ENCODE measurements around the gene PPP1R18. TPM values are rescaled to one million over a fixed set of nuclear protein-coding genes. Genes with fewer than 3 reads are reported as not detected.

Gene PPP1R18
- total RNA-seq, 2 donors from 2014 or later: 12.2 to 21.9 TPM

- peak; percentile 90 for DNase-seq (ENCODE audit: low spot score)
- 6% methylated on average over 34 of the region's 37 CpGs for WGBS
- Histone ChIP-seq H3K9me3 (no peaks in the 10 kb centered on the region), H3K4me3 (peak within 1 kb of the TSS; percentile 89 to 90), H3K27me3 (replicated peaks; ENCODE audit: insufficient read depth) (no peaks in the 10 kb centered on the region), H3K4me1 (replicated peaks) (no peaks in the 10 kb centered on the region), H3K36me3 (no peaks in the 10 kb centered on the region), H3K27ac (peak within 1 kb of the TSS; percentile 94 to 96)
- TF ChIP-seq POLR2AphosphoS5 (IDR thresholded peaks at IDR 0.05): peak; percentile 61
- TF ChIP-seq, protein P1, sequence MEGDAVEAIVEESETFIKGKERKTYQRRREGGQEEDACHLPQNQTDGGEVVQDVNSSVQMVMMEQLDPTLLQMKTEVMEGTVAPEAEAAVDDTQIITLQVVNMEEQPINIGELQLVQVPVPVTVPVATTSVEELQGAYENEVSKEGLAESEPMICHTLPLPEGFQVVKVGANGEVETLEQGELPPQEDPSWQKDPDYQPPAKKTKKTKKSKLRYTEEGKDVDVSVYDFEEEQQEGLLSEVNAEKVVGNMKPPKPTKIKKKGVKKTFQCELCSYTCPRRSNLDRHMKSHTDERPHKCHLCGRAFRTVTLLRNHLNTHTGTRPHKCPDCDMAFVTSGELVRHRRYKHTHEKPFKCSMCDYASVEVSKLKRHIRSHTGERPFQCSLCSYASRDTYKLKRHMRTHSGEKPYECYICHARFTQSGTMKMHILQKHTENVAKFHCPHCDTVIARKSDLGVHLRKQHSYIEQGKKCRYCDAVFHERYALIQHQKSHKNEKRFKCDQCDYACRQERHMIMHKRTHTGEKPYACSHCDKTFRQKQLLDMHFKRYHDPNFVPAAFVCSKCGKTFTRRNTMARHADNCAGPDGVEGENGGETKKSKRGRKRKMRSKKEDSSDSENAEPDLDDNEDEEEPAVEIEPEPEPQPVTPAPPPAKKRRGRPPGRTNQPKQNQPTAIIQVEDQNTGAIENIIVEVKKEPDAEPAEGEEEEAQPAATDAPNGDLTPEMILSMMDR (IDR thresholded peaks at IDR 0.05): peak in 1 of 4 experiments; percentile 21
- TF ChIP-seq POLR2A (IDR thresholded peaks at IDR 0.05): no peak
- intact Hi-C loops (cut with DNase I): no loop called here
Measured at GRCh38 chr6:30646450-30647241, 39.8 kb downstream of the PPP1R18 start, which contains the start of gene C6orf136. TSS of gene C6orf136 (plus strand) at chr6:30647133. CDS start at chr6:30647232, 99 bp downstream.

- DNase-seq (ENCODE audit: low spot score): no peak
- H3K27me3 ChIP-seq (replicated peaks; ENCODE audit: insufficient read depth): no peaks in the 10 kb centered on the region
- no peaks in the 10 kb centered on the region for H3K9me3 ChIP-seq
- WGBS: 53% methylated on average over 1 of the region's 1 CpG
- no peak overlapping the region for H3K4me3 ChIP-seq
- no peak overlapping the region for H3K27ac ChIP-seq
- H3K36me3 ChIP-seq: no peaks in the 10 kb centered on the region
- TF ChIP-seq, protein P1 (IDR thresholded peaks at IDR 0.05): no peak
- TF ChIP-seq POLR2A (IDR thresholded peaks at IDR 0.05) (no peak), POLR2AphosphoS5 (IDR thresholded peaks at IDR 0.05) (no peak)
- H3K4me1 ChIP-seq (replicated peaks): no peaks in the 10 kb centered on the region
- intact Hi-C loops (cut with DNase I): no loop called here
Measured at GRCh38 chr6:30645989-30646388, 40.5 kb downstream of the PPP1R18 start.

- no peaks in the 10 kb centered on the region for H3K4me1 ChIP-seq (replicated peaks)
- no peak overlapping the region for H3K27ac ChIP-seq
- H3K27me3 ChIP-seq (replicated peaks; ENCODE audit: insufficient read depth): no peaks in the 10 kb centered on the region
- no peak for DNase-seq (ENCODE audit: low spot score)
- WGBS: 73% methylated on average over 5 of the region's 5 CpGs
- intact Hi-C loops (cut with DNase I): no loop called here
- TF ChIP-seq, protein P1 (IDR thresholded peaks at IDR 0.05): no peak
- no peak for TF ChIP-seq POLR2AphosphoS5 (IDR thresholded peaks at IDR 0.05)
- no peak for TF ChIP-seq POLR2A (IDR thresholded peaks at IDR 0.05)
- H3K36me3 ChIP-seq: no peaks in the 10 kb centered on the region
- no peak overlapping the region for H3K4me3 ChIP-seq
- H3K9me3 ChIP-seq: no peaks in the 10 kb centered on the region
Measured at GRCh38 chr6:30644769-30645168, 41.7 kb downstream of the PPP1R18 start.

GRCh38 chr6:30643656-30644055, 42.8 kb downstream of the PPP1R18 start:
- Histone ChIP-seq H3K36me3 (no peaks in the 10 kb centered on the region), H3K27me3 (replicated peaks; ENCODE audit: insufficient read depth) (no peaks in the 10 kb centered on the region), H3K4me3 (no peak overlapping the region), H3K27ac (no peak overlapping the region), H3K4me1 (replicated peaks) (no peaks in the 10 kb centered on the region), H3K9me3 (no peaks in the 10 kb centered on the region)
- WGBS: 100% methylated on average over 2 of the region's 2 CpGs
- TF ChIP-seq POLR2A (IDR thresholded peaks at IDR 0.05) (no peak), POLR2AphosphoS5 (IDR thresholded peaks at IDR 0.05) (no peak)
- TF ChIP-seq, protein P1 (IDR thresholded peaks at IDR 0.05): no peak
- no peak for DNase-seq (ENCODE audit: low spot score)
- intact Hi-C loops (cut with DNase I): no loop called here

- intact Hi-C loops (cut with DNase I): no loop called here
- TF ChIP-seq POLR2A (IDR thresholded peaks at IDR 0.05) (no peak), POLR2AphosphoS5 (IDR thresholded peaks at IDR 0.05) (no peak)
- TF ChIP-seq, protein P1 (IDR thresholded peaks at IDR 0.05): no peak
- Histone ChIP-seq H3K9me3 (no peaks in the 10 kb centered on the region), H3K36me3 (no peaks in the 10 kb centered on the region), H3K27ac (no peak overlapping the region), H3K4me1 (replicated peaks) (no peaks in the 10 kb centered on the region), H3K27me3 (replicated peaks; ENCODE audit: insufficient read depth) (no peaks in the 10 kb centered on the region), H3K4me3 (no peak overlapping the region)
- WGBS: 84% methylated on average over 1 of the region's 1 CpG
- DNase-seq (ENCODE audit: low spot score): no peak
Measured at GRCh38 chr6:30641048-30641447, 45.4 kb downstream of the PPP1R18 start.
